ENCODE measurements around the gene PSG7.
"Not testable (repeated sequence)": the region's sequence is repeated elsewhere in the genome, so short reads cannot be mapped to it uniquely, and the experiment has no call there.

Gene PSG7

DNA sequence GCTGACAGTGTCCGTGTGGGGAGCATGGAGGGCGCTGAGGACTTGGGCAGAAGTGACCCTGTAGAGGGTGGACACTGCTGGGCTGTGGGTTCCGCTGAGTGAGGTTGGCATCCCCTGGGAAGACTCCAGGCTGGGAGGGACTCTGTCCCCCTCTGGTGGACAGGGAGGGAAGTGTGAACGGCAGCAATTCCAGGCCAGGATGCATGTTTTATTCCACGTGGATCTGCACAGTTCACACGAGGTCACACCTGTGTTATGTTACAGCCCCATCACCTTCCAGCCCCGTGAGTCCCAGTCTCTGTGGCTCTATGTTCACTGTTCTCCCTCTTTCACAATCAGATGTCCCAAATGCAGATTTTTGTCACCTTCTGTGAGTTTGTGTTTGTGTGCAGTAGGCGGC is 55.7 kb downstream of the PSG7 start:
- not testable (repeated sequence) for DNase-seq; H3K4me2 ChIP-seq (ENCODE audit: low read length); H2AK5ac ChIP-seq (ENCODE audit: low read length); H2BK15ac ChIP-seq (replicated peaks; ENCODE audit: low read depth); H3K23ac ChIP-seq (ENCODE audit: low read length); H3K4ac ChIP-seq (ENCODE audit: low read depth, low read length); H3K4me1 ChIP-seq (ENCODE audit: control insufficient read depth, low read depth, low read length); H3K27ac ChIP-seq (ENCODE audit: low read depth, low read length); H4K5ac ChIP-seq (ENCODE audit: low read length); H2BK120ac ChIP-seq (ENCODE audit: low read depth, low read length); H3K56ac ChIP-seq (ENCODE audit: low read length); H3K9ac ChIP-seq (ENCODE audit: low read length); H2BK5ac ChIP-seq (ENCODE audit: low read length); H4K8ac ChIP-seq (ENCODE audit: low read depth, low read length); H3K36me3 ChIP-seq (ENCODE audit: control insufficient read depth, insufficient read depth, low read length); H3K27me3 ChIP-seq (ENCODE audit: insufficient read depth, low read length, poor library complexity); H3K4me3 ChIP-seq (ENCODE audit: low read length); H3K79me1 ChIP-seq (ENCODE audit: low read length); H3K79me2 ChIP-seq (ENCODE audit: control insufficient read depth, insufficient read depth, low read length); H3K18ac ChIP-seq (ENCODE audit: low read length)
- WGBS (ENCODE audit: extremely low coverage, insufficient coverage, low lambda C conversion rate), result no CpG with 5 or more reads among the region's 8 CpGs

DNA sequence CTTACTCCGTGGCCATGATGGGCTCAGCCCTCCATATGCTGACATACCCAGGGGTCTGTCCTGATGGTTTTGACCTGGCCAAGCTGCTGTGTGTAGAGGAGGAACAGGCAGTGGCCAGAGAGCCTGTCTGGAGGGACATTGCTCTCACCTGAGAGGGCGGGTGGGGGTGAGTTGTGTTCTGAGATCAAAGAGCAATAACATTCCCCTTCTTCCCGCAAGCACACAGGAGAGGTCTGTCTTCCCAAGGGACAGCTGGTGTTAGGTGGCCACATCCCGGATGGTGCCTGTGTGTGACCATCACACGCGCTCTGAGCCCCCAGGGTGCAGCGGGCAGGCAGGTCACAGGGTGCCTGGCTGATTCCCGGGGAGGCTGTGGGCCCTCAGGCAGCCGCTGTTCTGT is 56.4 kb downstream of the PSG7 start:
- not testable (repeated sequence) for H3K23ac ChIP-seq (ENCODE audit: low read length); H2BK5ac ChIP-seq (ENCODE audit: low read length); H2BK120ac ChIP-seq (ENCODE audit: low read depth, low read length); H3K56ac ChIP-seq (ENCODE audit: low read length); H2BK15ac ChIP-seq (replicated peaks; ENCODE audit: low read depth); H3K27me3 ChIP-seq (ENCODE audit: insufficient read depth, low read length, poor library complexity); H3K36me3 ChIP-seq (ENCODE audit: control insufficient read depth, insufficient read depth, low read length); H3K18ac ChIP-seq (ENCODE audit: low read length); H3K4me3 ChIP-seq (ENCODE audit: low read length); H3K79me2 ChIP-seq (ENCODE audit: control insufficient read depth, insufficient read depth, low read length); H2AK5ac ChIP-seq (ENCODE audit: low read length); H3K27ac ChIP-seq (ENCODE audit: low read depth, low read length); H3K79me1 ChIP-seq (ENCODE audit: low read length); H4K5ac ChIP-seq (ENCODE audit: low read length); DNase-seq; H3K9ac ChIP-seq (ENCODE audit: low read length); H3K4me1 ChIP-seq (ENCODE audit: control insufficient read depth, low read depth, low read length); H4K8ac ChIP-seq (ENCODE audit: low read depth, low read length); H3K4ac ChIP-seq (ENCODE audit: low read depth, low read length); H3K4me2 ChIP-seq (ENCODE audit: low read length)
- no CpG with 5 or more reads among the region's 9 CpGs for WGBS (ENCODE audit: extremely low coverage, insufficient coverage, low lambda C conversion rate)

DNA sequence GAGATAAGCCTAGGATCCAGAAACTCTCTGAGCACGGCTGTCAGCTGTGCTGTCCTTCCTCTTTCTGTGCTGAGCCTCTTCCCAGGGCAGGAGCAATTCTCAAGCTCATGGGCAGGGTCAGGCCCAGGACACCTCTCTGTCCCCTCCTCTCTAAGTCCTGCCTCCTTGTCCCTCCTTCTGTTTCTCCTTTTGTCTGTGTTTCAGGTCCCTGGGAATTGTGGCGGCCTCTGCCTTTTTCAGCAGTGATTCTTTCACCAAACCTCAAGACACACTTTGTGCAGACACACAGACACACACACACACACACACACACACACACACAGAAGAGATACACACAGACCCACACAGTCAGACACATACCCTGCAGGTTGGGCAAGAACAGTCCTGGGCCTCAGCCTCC is 57.4 kb downstream of the PSG7 start, which contains the start of gene PSG1:
TSS of gene PSG1 (minus strand) at position 101 of the 400 bp plus-strand sequence. CDS start 132 bp downstream, outside the sequence.
- Histone ChIP-seq H3K79me1 (ENCODE audit: low read length) (no peaks in the 10 kb centered on the region), H2BK5ac (ENCODE audit: low read length) (no peak within 1 kb of the TSS), H3K56ac (ENCODE audit: low read length) (no peak within 1 kb of the TSS), H3K27me3 (ENCODE audit: insufficient read depth, low read length, poor library complexity) (no peaks in the 10 kb centered on the region), H3K4me2 (ENCODE audit: low read length) (no peak within 1 kb of the TSS), H3K27ac (ENCODE audit: low read depth, low read length) (no peak within 1 kb of the TSS), H3K36me3 (ENCODE audit: control insufficient read depth, insufficient read depth, low read length) (no peaks in the 10 kb centered on the region), H4K8ac (ENCODE audit: low read depth, low read length) (no peak within 1 kb of the TSS), H3K79me2 (ENCODE audit: control insufficient read depth, insufficient read depth, low read length) (no peaks in the 10 kb centered on the region), H3K4me3 (ENCODE audit: low read length) (no peak within 1 kb of the TSS), H3K18ac (ENCODE audit: low read length) (no peak within 1 kb of the TSS), H2BK120ac (ENCODE audit: low read depth, low read length) (no peak within 1 kb of the TSS), H3K4me1 (ENCODE audit: control insufficient read depth, low read depth, low read length) (no peaks in the 10 kb centered on the region), H3K9ac (ENCODE audit: low read length) (no peak within 1 kb of the TSS), H3K23ac (ENCODE audit: low read length) (no peak within 1 kb of the TSS), H4K5ac (ENCODE audit: low read length) (no peak within 1 kb of the TSS), H2BK15ac (replicated peaks; ENCODE audit: low read depth) (no peak within 1 kb of the TSS), H3K4ac (ENCODE audit: low read depth, low read length) (no peak within 1 kb of the TSS), H2AK5ac (ENCODE audit: low read length) (no peak within 1 kb of the TSS)
- no CpG with 5 or more reads among the region's 2 CpGs for WGBS (ENCODE audit: extremely low coverage, insufficient coverage, low lambda C conversion rate)
- no peak for DNase-seq

DNA sequence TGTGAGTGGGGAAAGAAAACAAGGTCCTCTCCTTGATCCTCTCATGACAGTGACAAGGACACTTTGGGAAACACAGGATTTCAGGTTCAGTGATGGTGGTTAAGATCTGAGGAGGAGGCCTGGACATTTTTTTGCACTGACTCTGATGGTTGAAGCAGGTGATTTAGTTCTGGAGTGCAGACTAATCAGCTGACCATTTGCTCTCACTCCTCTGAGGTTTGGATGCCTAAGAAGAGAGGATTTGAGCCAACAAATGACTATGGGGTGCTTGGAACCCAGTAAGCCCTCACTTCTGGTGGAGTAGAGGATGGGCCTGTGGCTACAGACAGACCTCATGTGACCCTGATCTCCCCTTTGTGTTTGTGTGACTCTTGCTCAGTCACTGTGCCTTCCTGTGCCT is 60.4 kb downstream of the PSG7 start:
- H3K36me3 ChIP-seq (ENCODE audit: control insufficient read depth, insufficient read depth, low read length); H3K23ac ChIP-seq (ENCODE audit: low read length); H2AK5ac ChIP-seq (ENCODE audit: low read length); H3K4me3 ChIP-seq (ENCODE audit: low read length); H3K9ac ChIP-seq (ENCODE audit: low read length); H3K79me2 ChIP-seq (ENCODE audit: control insufficient read depth, insufficient read depth, low read length); H3K27ac ChIP-seq (ENCODE audit: low read depth, low read length); H2BK120ac ChIP-seq (ENCODE audit: low read depth, low read length); H3K4me2 ChIP-seq (ENCODE audit: low read length); H4K8ac ChIP-seq (ENCODE audit: low read depth, low read length); H4K5ac ChIP-seq (ENCODE audit: low read length); H3K18ac ChIP-seq (ENCODE audit: low read length); H3K56ac ChIP-seq (ENCODE audit: low read length); DNase-seq; H3K27me3 ChIP-seq (ENCODE audit: insufficient read depth, low read length, poor library complexity); H3K4me1 ChIP-seq (ENCODE audit: control insufficient read depth, low read depth, low read length); H3K79me1 ChIP-seq (ENCODE audit: low read length); H2BK5ac ChIP-seq (ENCODE audit: low read length); H2BK15ac ChIP-seq (replicated peaks; ENCODE audit: low read depth); H3K4ac ChIP-seq (ENCODE audit: low read depth, low read length): not testable (repeated sequence)

DNA sequence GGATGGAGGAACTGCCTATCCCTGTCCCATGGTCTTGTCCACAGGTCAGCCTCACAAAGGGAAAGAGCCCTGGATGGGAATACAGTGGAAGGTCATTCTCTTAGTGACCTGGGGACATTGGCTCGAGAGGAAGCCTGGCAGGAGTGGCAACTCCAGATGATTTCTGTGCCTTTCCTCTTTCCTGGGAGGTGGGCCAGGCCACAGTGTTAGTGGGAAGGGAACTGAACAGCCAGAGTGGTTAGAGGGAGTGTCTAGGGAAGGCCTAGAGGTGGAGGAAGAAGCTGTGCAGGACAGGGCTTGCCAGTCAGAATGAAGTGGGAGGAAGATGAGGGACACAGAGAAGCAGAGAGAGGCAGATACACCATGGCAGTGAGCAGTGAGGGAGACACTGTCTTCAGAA is 61.1 kb downstream of the PSG7 start:
- not testable (repeated sequence) for H3K23ac ChIP-seq (ENCODE audit: low read length); H3K4me3 ChIP-seq (ENCODE audit: low read length); H3K27ac ChIP-seq (ENCODE audit: low read depth, low read length); H4K8ac ChIP-seq (ENCODE audit: low read depth, low read length); H3K4me2 ChIP-seq (ENCODE audit: low read length); H2AK5ac ChIP-seq (ENCODE audit: low read length); H3K18ac ChIP-seq (ENCODE audit: low read length); H3K4me1 ChIP-seq (ENCODE audit: control insufficient read depth, low read depth, low read length); H3K79me1 ChIP-seq (ENCODE audit: low read length); H4K5ac ChIP-seq (ENCODE audit: low read length); H3K4ac ChIP-seq (ENCODE audit: low read depth, low read length); H3K36me3 ChIP-seq (ENCODE audit: control insufficient read depth, insufficient read depth, low read length); H2BK5ac ChIP-seq (ENCODE audit: low read length); H3K9ac ChIP-seq (ENCODE audit: low read length); H3K79me2 ChIP-seq (ENCODE audit: control insufficient read depth, insufficient read depth, low read length); H3K27me3 ChIP-seq (ENCODE audit: insufficient read depth, low read length, poor library complexity); H2BK15ac ChIP-seq (replicated peaks; ENCODE audit: low read depth); H3K56ac ChIP-seq (ENCODE audit: low read length); H2BK120ac ChIP-seq (ENCODE audit: low read depth, low read length); DNase-seq
- no CpG with 5 or more reads among the region's 1 CpG for WGBS (ENCODE audit: extremely low coverage, insufficient coverage, low lambda C conversion rate)

DNA sequence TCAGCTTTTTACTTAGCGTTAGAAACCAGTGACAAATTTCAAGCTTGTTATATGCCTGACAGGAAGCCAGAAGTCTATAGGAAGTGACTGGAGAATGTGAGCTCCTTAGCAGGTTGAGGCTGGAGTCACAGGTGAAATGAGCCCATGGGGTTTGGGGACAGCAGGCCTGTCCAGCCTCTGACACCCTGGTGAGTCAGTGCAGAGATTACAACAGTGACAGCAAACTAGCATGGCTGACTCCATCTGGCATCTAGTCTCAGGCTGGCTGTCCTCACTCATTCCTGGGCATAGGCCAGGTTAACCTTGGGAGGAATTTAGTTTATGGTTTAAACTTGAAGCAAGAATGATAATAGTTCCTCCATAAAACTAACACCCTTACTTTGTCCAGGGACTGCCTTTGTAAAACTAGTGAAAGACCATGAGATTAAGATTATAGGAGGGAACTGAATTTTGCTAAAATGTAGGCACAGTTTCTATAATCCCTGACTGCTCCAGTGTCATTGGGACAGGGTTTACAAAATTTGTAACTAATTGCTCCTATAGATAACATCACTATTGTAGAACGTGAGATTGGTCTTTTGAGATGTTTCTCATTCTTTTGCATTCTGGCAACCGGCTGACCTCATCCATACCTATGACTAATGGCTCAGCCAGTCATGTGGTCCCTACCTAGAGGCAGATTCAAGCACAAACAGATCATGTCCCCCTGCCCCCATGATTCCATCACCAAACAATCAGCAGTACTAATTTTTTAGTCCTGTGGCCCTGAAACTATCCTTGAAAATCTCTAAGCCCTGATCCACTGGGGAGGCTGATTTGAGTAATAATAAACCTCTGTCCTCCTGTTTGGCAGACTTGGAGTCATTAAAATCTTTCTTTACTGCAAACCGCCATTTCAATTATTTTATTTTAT is 61.9 kb downstream of the PSG7 start:
- H4K8ac ChIP-seq (ENCODE audit: low read depth, low read length); H3K27ac ChIP-seq (ENCODE audit: low read depth, low read length): not testable (repeated sequence)

More for the DNA sequence above, 61.9 kb downstream of the PSG7 start:
- H3K18ac ChIP-seq (ENCODE audit: low read length); H3K79me2 ChIP-seq (ENCODE audit: control insufficient read depth, insufficient read depth, low read length); H3K9ac ChIP-seq (ENCODE audit: low read length); H3K4me3 ChIP-seq (ENCODE audit: low read length); H2BK15ac ChIP-seq (replicated peaks; ENCODE audit: low read depth); H3K36me3 ChIP-seq (ENCODE audit: control insufficient read depth, insufficient read depth, low read length); H3K79me1 ChIP-seq (ENCODE audit: low read length); H3K56ac ChIP-seq (ENCODE audit: low read length); H3K23ac ChIP-seq (ENCODE audit: low read length); H3K4me1 ChIP-seq (ENCODE audit: control insufficient read depth, low read depth, low read length); H3K4me2 ChIP-seq (ENCODE audit: low read length); H3K27me3 ChIP-seq (ENCODE audit: insufficient read depth, low read length, poor library complexity); H4K5ac ChIP-seq (ENCODE audit: low read length); H2AK5ac ChIP-seq (ENCODE audit: low read length); H2BK120ac ChIP-seq (ENCODE audit: low read depth, low read length); DNase-seq; H2BK5ac ChIP-seq (ENCODE audit: low read length); H3K4ac ChIP-seq (ENCODE audit: low read depth, low read length): not testable (repeated sequence)
- WGBS (ENCODE audit: extremely low coverage, insufficient coverage, low lambda C conversion rate), result no CpG with 5 or more reads among the region's 4 CpGs

Measured in mesendoderm (in vitro differentiated cells).